Fibroblast of pulmonary artery (primary cell): Measurements from ENCODE around the gene SULT1A1.
A peak's percentile ranks its signal among the peaks of the same experiment; 100 is the strongest.
"Not testable (repeated sequence)": the region's sequence is repeated elsewhere in the genome, so short reads cannot be mapped to it uniquely, and the experiment has no call there.

Experiments
- DNase-seq: peaks from one replicate; pipeline ENCODE4 v3.0.0-alpha.2; 2010; ENCODE audit warnings: low read depth
- H3K4me3 ChIP-seq: replicated peaks from 2 replicates; pipeline ENCODE4 v1.5.1; 2011; ENCODE audit warnings: low read depth, mild to moderate bottlenecking, control low read depth, low read length, moderate library complexity
- CTCF ChIP-seq: IDR thresholded peaks from 2 replicates; pipeline ENCODE4 v1.5.1; 2011; ENCODE audit warnings: mild to moderate bottlenecking, control low read depth, low read length, inconsistent platforms; ENCODE audit errors: missing control alignments

Gene SULT1A1

GRCh38 chr16:28617874-28618273 is 8.0 kb upstream of the SULT1A1 start:
- peak; percentile 35 for DNase-seq
- no peak overlapping the region for H3K4me3 ChIP-seq
- TF ChIP-seq CTCF, result no peak

- no peak for TF ChIP-seq CTCF
- H3K4me3 ChIP-seq, result no peak overlapping the region
- no peak for DNase-seq
Measured at GRCh38 chr16:28616636-28617035, 6.8 kb upstream of the SULT1A1 start.

- H3K4me3 ChIP-seq, DNase-seq: not testable (repeated sequence)
Measured at GRCh38 chr16:28616224-28616577, 6.4 kb upstream of the SULT1A1 start.

- H3K4me3 ChIP-seq, result not testable (repeated sequence)
Measured at GRCh38 chr16:28615486-28616223, 5.8 kb upstream of the SULT1A1 start.

GRCh38 chr16:28614561-28614960 is 4.7 kb upstream of the SULT1A1 start:
- not testable (repeated sequence) for DNase-seq, H3K4me3 ChIP-seq

More at GRCh38 chr16:28615486-28616223, 5.8 kb upstream of the SULT1A1 start:
- DNase-seq, result peak; percentile 45
- TF ChIP-seq CTCF, result peak; percentile 52

GRCh38 chr16:28613912-28614311 is 4.1 kb upstream of the SULT1A1 start:
- DNase-seq, result not testable (repeated sequence)

GRCh38 chr16:28612359-28613280 is 2.8 kb upstream of the SULT1A1 start:
- not testable (repeated sequence) for DNase-seq, H3K4me3 ChIP-seq

More at GRCh38 chr16:28613912-28614311, 4.1 kb upstream of the SULT1A1 start:
- H3K4me3 ChIP-seq, result not testable (repeated sequence)

- TF ChIP-seq CTCF, result no peak
- no peak for DNase-seq
- H3K4me3 ChIP-seq, result no peak overlapping the region
Measured at GRCh38 chr16:28610595-28611191, 849 bp upstream of the SULT1A1 start.

GRCh38 chr16:28608867-28609596 is 812 bp downstream of the SULT1A1 start:
- H3K4me3 ChIP-seq, result peak overlapping the region; percentile 59
- DNase-seq, result peak; percentile 51

GRCh38 chr16:28608496-28608808 is 1.4 kb downstream of the SULT1A1 start:
- H3K4me3 ChIP-seq, result not testable (repeated sequence)

GRCh38 chr16:28607681-28608495 is 2.0 kb downstream of the SULT1A1 start:
- DNase-seq, H3K4me3 ChIP-seq: not testable (repeated sequence)

More at GRCh38 chr16:28608496-28608808, 1.4 kb downstream of the SULT1A1 start:
- DNase-seq, result not testable (repeated sequence)
